SKM-1 (cell line): ENCODE measurements around the gene REEP6.

Experiments
- DNase-seq: peaks from one replicate; lab custom pipeline; 2025; ENCODE audit not compliant: unreplicated experiment; lab: John Stamatoyannopoulos, UW

Gene REEP6

GRCh38 chr19:1540365-1540925, 49.5 kb downstream of the REEP6 start:
- DNase-seq = no peak
